Parathyroid adenoma (tissue), 2 donors: Measurements from ENCODE around the gene SPATS2L.
A peak's percentile ranks its signal among the peaks of the same experiment; 100 is the strongest.

ENCODE experiments used
- H2AFZ ChIP-seq: fragments of 300-600 bp; sonication (generic); one replicate; pipeline ENCODE4 v1.7.0; 2017; ENCODE audit warnings: antibody characterized with exemption, mild to moderate bottlenecking
- H3K27ac ChIP-seq: fragments of 300-600 bp; sonication (generic); one replicate; pipeline ENCODE4 v1.7.0; 2017
- H3K27me3 ChIP-seq: fragments of 300-600 bp; sonication (generic); one replicate; pipeline ENCODE4 v1.7.0; 2017; ENCODE audit warnings: low read length; ENCODE audit not compliant: control insufficient read depth, insufficient read depth
- H3K36me3 ChIP-seq: fragments of 300-600 bp; sonication (generic); one replicate; pipeline ENCODE4 v1.7.0; 2017; ENCODE audit warnings: low read length; ENCODE audit not compliant: control insufficient read depth, insufficient read depth
- H3K4me1 ChIP-seq: fragments of 300-600 bp; sonication (generic); one replicate; pipeline ENCODE4 v1.7.0; 2017; ENCODE audit warnings: control low read depth
- H3K4me2 ChIP-seq: fragments of 300-600 bp; sonication (generic); one replicate; pipeline ENCODE4 v1.7.0; 2017; ENCODE audit warnings: low read length
- H3K4me3 ChIP-seq: fragments of 300-600 bp; sonication (generic); one replicate; pipeline ENCODE4 v1.7.0; 2017; ENCODE audit warnings: low read depth, low read length
- H3K79me2 ChIP-seq: fragments of 300-600 bp; sonication (generic); one replicate; pipeline ENCODE4 v1.7.0; 2017; ENCODE audit warnings: control low read depth
- H3K9ac ChIP-seq: fragments of 300-600 bp; sonication (generic); one replicate; pipeline ENCODE4 v1.7.0; 2017; ENCODE audit warnings: mild to moderate bottlenecking
- H3K9me3 ChIP-seq: fragments of 300-600 bp; sonication (generic); one replicate; pipeline ENCODE4 v1.7.0; 2017; ENCODE audit warnings: low read length; ENCODE audit not compliant: control insufficient read depth
- CTCF ChIP-seq: fragments of 300-600 bp; sonication (generic); IDR thresholded peaks from one replicate; pipeline ENCODE4 v1.7.0; 2017; ENCODE audit warnings: antibody characterized with exemption, mild to moderate bottlenecking
- donor health status: primary hyperparathyroidism.

SPATS2L gene

GRCh38 chr2:200288670-200289429, 17.6 kb upstream of the SPATS2L start:
- no peaks in the 10 kb centered on the region for H3K4me1 ChIP-seq
- no peaks in the 10 kb centered on the region for H3K27me3 ChIP-seq
- no peaks in the 10 kb centered on the region for H3K36me3 ChIP-seq
- no peak overlapping the region for H2AFZ ChIP-seq
- no peak for TF ChIP-seq CTCF
- H3K27ac ChIP-seq: no peak overlapping the region
- no peak overlapping the region for H3K9ac ChIP-seq
- no peaks in the 10 kb centered on the region for H3K9me3 ChIP-seq
- H3K4me3 ChIP-seq: no peak overlapping the region
- no peak overlapping the region for H3K4me2 ChIP-seq
- no peaks in the 10 kb centered on the region for H3K79me2 ChIP-seq

GRCh38 chr2:200296118-200296517, 10.4 kb upstream of the SPATS2L start:
- no peak overlapping the region for H3K9ac ChIP-seq
- H3K4me3 ChIP-seq: no peak overlapping the region
- no peaks in the 10 kb centered on the region for H3K27me3 ChIP-seq
- no peaks in the 10 kb centered on the region for H3K36me3 ChIP-seq
- H3K27ac ChIP-seq: no peak overlapping the region
- peak overlapping the region; percentile 65 for H2AFZ ChIP-seq
- H3K4me2 ChIP-seq: no peak overlapping the region
- peaks cover 5% of the 10 kb centered on the region for H3K4me1 ChIP-seq
- no peak for TF ChIP-seq CTCF
- no peaks in the 10 kb centered on the region for H3K79me2 ChIP-seq
- no peaks in the 10 kb centered on the region for H3K9me3 ChIP-seq

- Histone ChIP-seq H3K27ac (no peak overlapping the region), H3K4me3 (no peak overlapping the region), H3K36me3 (no peaks in the 10 kb centered on the region), H3K9ac (no peak overlapping the region), H2AFZ (peak overlapping the region; percentile 65), H3K9me3 (no peaks in the 10 kb centered on the region), H3K79me2 (no peaks in the 10 kb centered on the region), H3K4me1 (peaks cover 5% of the 10 kb centered on the region), H3K4me2 (no peak overlapping the region), H3K27me3 (no peaks in the 10 kb centered on the region)
- no peak for TF ChIP-seq CTCF
These were observed 9.4 kb upstream of the SPATS2L start for GRCh38 chr2:200297100-200297499.

GRCh38 chr2:200297989-200298388, 8.5 kb upstream of the SPATS2L start:
- H3K4me3 ChIP-seq: no peak overlapping the region
- no peaks in the 10 kb centered on the region for H3K27me3 ChIP-seq
- H3K27ac ChIP-seq: no peak overlapping the region
- no peak overlapping the region for H3K9ac ChIP-seq
- TF ChIP-seq CTCF: no peak
- peaks cover 5% of the 10 kb centered on the region for H3K4me1 ChIP-seq
- no peak overlapping the region for H2AFZ ChIP-seq
- no peak overlapping the region for H3K4me2 ChIP-seq
- no peaks in the 10 kb centered on the region for H3K79me2 ChIP-seq
- H3K36me3 ChIP-seq: no peaks in the 10 kb centered on the region
- no peaks in the 10 kb centered on the region for H3K9me3 ChIP-seq

GRCh38 chr2:200298816-200299215, 7.7 kb upstream of the SPATS2L start:
- H3K36me3 ChIP-seq: no peaks in the 10 kb centered on the region
- H3K9ac ChIP-seq: no peak overlapping the region
- peaks cover 5% of the 10 kb centered on the region for H3K4me1 ChIP-seq
- H3K79me2 ChIP-seq: no peaks in the 10 kb centered on the region
- no peak overlapping the region for H3K27ac ChIP-seq
- TF ChIP-seq CTCF: no peak
- H2AFZ ChIP-seq: no peak overlapping the region
- H3K9me3 ChIP-seq: no peaks in the 10 kb centered on the region
- no peak overlapping the region for H3K4me2 ChIP-seq
- H3K27me3 ChIP-seq: no peaks in the 10 kb centered on the region
- no peak overlapping the region for H3K4me3 ChIP-seq
